NCI-H2029 (cell line): Measurements from ENCODE around the gene IP6K3.

Experiments
- DNase-seq: peaks from one replicate; lab custom pipeline; 2025; lab: John Stamatoyannopoulos, UW

The IP6K3 gene

GRCh38 chr6:33746651-33747100 lies at the start of gene IP6K3:
TSS of gene IP6K3 (minus strand) at chr6:33746905. CDS start at chr6:33735476, 11,429 bp downstream.
- no peak for DNase-seq

GRCh38 chr6:33794910-33795623 lies 48.4 kb upstream of the IP6K3 start:
- DNase-seq, result no peak

GRCh38 chr6:33792981-33793380 lies 46.3 kb upstream of the IP6K3 start:
- no peak for DNase-seq

GRCh38 chr6:33791620-33792019 lies 44.9 kb upstream of the IP6K3 start:
- no peak for DNase-seq

GRCh38 chr6:33790910-33791309 lies 44.2 kb upstream of the IP6K3 start:
- DNase-seq, result no peak

GRCh38 chr6:33790379-33790778 lies 43.7 kb upstream of the IP6K3 start:
- no peak for DNase-seq

GRCh38 chr6:33789550-33789895 lies 42.8 kb upstream of the IP6K3 start:
- DNase-seq, result no peak

- DNase-seq, result peak; percentile 85
These were observed 42.2 kb upstream of the IP6K3 start, which contains the start of gene LEMD2 for GRCh38 chr6:33788694-33789549. TSS of gene LEMD2 (minus strand) at chr6:33789130. CDS start at chr6:33789116, 14 bp downstream.

- DNase-seq, result peak; percentile 45
These were observed 41.4 kb upstream of the IP6K3 start for GRCh38 chr6:33787954-33788693.

GRCh38 chr6:33787346-33787953 lies 40.7 kb upstream of the IP6K3 start:
- no peak for DNase-seq

- DNase-seq, result no peak
These were observed 40.0 kb upstream of the IP6K3 start for GRCh38 chr6:33786736-33787135.

GRCh38 chr6:33785778-33786177 lies 39.1 kb upstream of the IP6K3 start:
- no peak for DNase-seq

- DNase-seq, result no peak
These were observed 38.1 kb upstream of the IP6K3 start for GRCh38 chr6:33784787-33785186.

- no peak for DNase-seq
These were observed 37.2 kb upstream of the IP6K3 start for GRCh38 chr6:33783781-33784520.

GRCh38 chr6:33782561-33782960 lies 35.9 kb upstream of the IP6K3 start:
- DNase-seq, result no peak

- DNase-seq, result no peak
These were observed 34.6 kb upstream of the IP6K3 start for GRCh38 chr6:33781131-33781975.

- DNase-seq, result no peak
These were observed 33.2 kb upstream of the IP6K3 start for GRCh38 chr6:33779895-33780294.

- no peak for DNase-seq
These were observed 32.6 kb upstream of the IP6K3 start for GRCh38 chr6:33779290-33779689.

GRCh38 chr6:33778444-33779121 lies 31.9 kb upstream of the IP6K3 start:
- no peak for DNase-seq
